CD8-positive, alpha-beta memory T cell (primary cell): Measurements from ENCODE around the gene MPDZ. TPM values are rescaled to one million over a fixed set of nuclear protein-coding genes. Genes with fewer than 3 reads are reported as not detected.

Experiments used
- CTCF ChIA-PET: fragments of 350-600 bp; sonication (Branson Sonifier 250); formaldehyde crosslinking; loops from one replicate; lab custom pipeline; 2021; ENCODE audit warnings: antibody characterized with exemption; lab: Charles Lee
- POLR2A ChIA-PET: fragments of 350-600 bp; sonication (Branson Sonifier 250); formaldehyde crosslinking; loops from one replicate; lab custom pipeline; 2021; ENCODE audit warnings: antibody characterized with exemption; lab: Charles Lee
- DNase-seq, 5 donors: peaks; one replicate each; pipeline versions ENCODE4 v3.0.0 to v3.0.0-alpha.2; 2020 to 2022; ENCODE audit warnings: mixed read lengths in 1 of 5
- H3K27ac ChIP-seq: one replicate; pipeline ENCODE4 v1.7.0; 2013; ENCODE audit warnings: low read depth, mild to moderate bottlenecking, low read length, moderate library complexity
- H3K27me3 ChIP-seq: 2 replicates; pipeline ENCODE4 v1.7.0; 2013; ENCODE audit warnings: low read length, mild to moderate bottlenecking; ENCODE audit not compliant: insufficient read depth, poor library complexity, severe bottlenecking
- H3K36me3 ChIP-seq: 2 replicates; pipeline ENCODE4 v1.7.0; 2013; ENCODE audit warnings: mild to moderate bottlenecking, low read length, moderate library complexity; ENCODE audit not compliant: insufficient read depth
- H3K4me1 ChIP-seq: 2 replicates; pipeline ENCODE4 v1.7.0; 2013; ENCODE audit warnings: mild to moderate bottlenecking, low read length, moderate library complexity; ENCODE audit not compliant: insufficient read depth
- H3K4me3 ChIP-seq: 2 replicates; pipeline ENCODE4 v1.7.0; 2013; ENCODE audit warnings: mild to moderate bottlenecking, low read length
- H3K9me3 ChIP-seq: 2 replicates; pipeline ENCODE4 v1.7.0; 2013; ENCODE audit warnings: mild to moderate bottlenecking, low read length
- H3K27ac Mint-ChIP-seq, 8 donors: one replicate each; pipeline ENCODE4 v1.8.0; 2020 to 2021; ENCODE audit warnings: mixed read lengths in 8 of 8, mild to moderate bottlenecking in 6 of 8, inconsistent platforms in 3 of 8, moderate library complexity in 3 of 8
- H3K27me3 Mint-ChIP-seq, 2 donors: one replicate each; pipeline ENCODE4 v1.8.0; 2020 to 2021; ENCODE audit warnings: mixed read lengths in 2 of 2, mild to moderate bottlenecking in 1 of 2, moderate library complexity in 1 of 2
- H3K36me3 Mint-ChIP-seq, 3 donors: one replicate each; pipeline ENCODE4 v1.8.0; 2020 to 2021; ENCODE audit warnings: mixed read lengths in 3 of 3, inconsistent platforms in 1 of 3, mild to moderate bottlenecking in 1 of 3
- H3K4me1 Mint-ChIP-seq, 3 donors: one replicate each; pipeline ENCODE4 v1.8.0; 2020 to 2021; ENCODE audit warnings: mixed read lengths in 3 of 3, inconsistent platforms in 1 of 3, mild to moderate bottlenecking in 1 of 3
- H3K4me3 Mint-ChIP-seq, 7 donors: one replicate each; pipeline ENCODE4 v1.8.0; 2020 to 2021; ENCODE audit warnings: mixed read lengths in 7 of 7, mild to moderate bottlenecking in 6 of 7, moderate library complexity in 4 of 7, inconsistent platforms in 2 of 7
- H3K9me3 Mint-ChIP-seq, 5 donors: one replicate each; pipeline ENCODE4 v1.8.0; 2020 to 2022; ENCODE audit warnings: mixed read lengths in 5 of 5, mild to moderate bottlenecking in 3 of 5, moderate library complexity in 2 of 5, inconsistent platforms in 1 of 5
- polyA plus RNA-seq: library from polyadenylated mRNA; unstranded; fragments of 300-500 nt; fragmentation: Illumina TruSeq; gene quantifications from one replicate; pipeline ENCODE4 v1.2.3, GENCODE V29; 2021
- total RNA-seq, 2 experiments: library from RNA; stranded (reverse); gene quantifications; one replicate each; pipeline ENCODE4 v1.2.3, GENCODE V29; 2021

MPDZ gene
- total and polyA plus RNA-seq, 3 experiments from 2014 or later: not detected

DNA sequence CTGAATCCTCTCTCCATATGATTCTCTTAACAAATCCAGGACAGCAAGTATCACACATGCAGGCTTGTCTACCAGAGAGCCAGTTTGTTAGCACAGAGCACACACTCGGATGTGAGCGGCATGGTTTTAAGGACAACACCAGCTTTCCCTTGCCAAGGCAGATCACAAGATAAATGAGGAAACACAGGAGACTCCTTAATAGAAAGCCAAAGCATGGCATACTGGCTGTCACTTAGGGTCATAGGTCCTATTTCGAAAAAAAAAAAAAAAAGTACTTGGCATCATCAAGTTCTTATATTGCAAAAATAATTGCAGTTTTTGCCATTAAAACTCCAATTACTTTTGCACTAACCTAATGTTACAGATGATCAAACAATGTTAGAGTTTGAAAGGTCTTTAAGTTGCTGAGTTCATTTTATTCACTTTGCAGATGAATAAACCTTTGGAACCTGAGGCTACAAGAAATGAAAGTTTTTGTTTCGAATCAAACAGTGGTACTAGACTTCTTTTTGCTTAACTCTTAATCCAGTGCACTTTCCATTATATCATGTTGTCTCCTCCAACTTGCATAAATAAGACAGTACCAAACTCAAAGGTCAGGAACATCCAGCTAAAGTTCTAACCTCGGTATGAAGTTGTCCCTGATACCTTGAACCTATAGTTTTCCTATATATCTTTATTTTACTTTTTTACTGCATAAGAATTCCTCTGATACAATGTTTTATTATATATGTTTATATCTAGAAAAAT, 138.5 kb downstream of the MPDZ start:
- Mint-ChIP-seq H3K4me1 (no peaks in the 10 kb centered on the region), H3K36me3 (no peaks in the 10 kb centered on the region), H3K9me3 (peaks cover 0 to 36% (median 17%) of the 10 kb centered on the region in 5 donors), H3K27ac (no peak overlapping the region), H3K4me3 (no peak overlapping the region), H3K27me3 (no peaks in the 10 kb centered on the region)
- DNase-seq: no peak
- CTCF ChIA-PET: no interaction called here
- POLR2A ChIA-PET: no interaction called here
- Histone ChIP-seq H3K4me1 (no peaks in the 10 kb centered on the region), H3K36me3 (no peaks in the 10 kb centered on the region), H3K9me3 (no peaks in the 10 kb centered on the region), H3K27me3 (no peaks in the 10 kb centered on the region), H3K4me3 (no peak overlapping the region), H3K27ac (no peak overlapping the region)

DNA sequence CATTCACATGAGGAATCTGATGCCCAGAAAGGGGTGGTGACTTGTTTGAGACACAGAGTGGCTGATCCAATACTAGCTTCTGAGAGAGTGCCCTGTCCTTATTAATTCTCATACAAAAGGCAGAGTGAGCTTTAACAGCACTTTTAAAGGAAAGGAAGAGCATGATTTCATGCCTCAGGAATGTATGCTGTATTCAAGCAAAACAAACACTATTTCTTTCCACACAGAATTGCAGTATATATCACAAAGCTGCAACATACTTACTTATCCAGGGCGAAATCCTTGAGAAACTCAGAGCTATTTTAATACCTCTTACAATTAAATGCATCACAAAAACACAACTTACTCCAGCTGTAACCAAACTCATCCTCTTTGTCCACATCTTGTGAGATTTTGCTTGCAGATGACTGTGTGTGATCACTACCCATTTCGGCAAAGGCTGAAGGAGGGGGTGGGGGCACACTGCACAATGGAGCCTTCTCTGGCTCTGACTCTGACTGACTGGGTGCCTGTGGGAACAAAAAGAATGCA, 139.8 kb downstream of the MPDZ start:
- Histone ChIP-seq H3K27me3 (no peaks in the 10 kb centered on the region), H3K36me3 (no peaks in the 10 kb centered on the region), H3K4me1 (no peaks in the 10 kb centered on the region), H3K27ac (no peak overlapping the region), H3K4me3 (no peak overlapping the region), H3K9me3 (no peaks in the 10 kb centered on the region)
- Mint-ChIP-seq H3K4me3 (no peak overlapping the region), H3K4me1 (no peaks in the 10 kb centered on the region), H3K27me3 (peaks cover 0 to 2% of the 10 kb centered on the region in 2 donors), H3K27ac (no peak overlapping the region), H3K36me3 (no peaks in the 10 kb centered on the region), H3K9me3 (peaks cover 0 to 33% (median 16%) of the 10 kb centered on the region in 5 donors)
- POLR2A ChIA-PET: no interaction called here
- CTCF ChIA-PET: no interaction called here
- DNase-seq: no peak

- H3K4me1 ChIP-seq: no peaks in the 10 kb centered on the region
- H3K9me3 ChIP-seq: no peaks in the 10 kb centered on the region
- no peak overlapping the region for H3K27ac ChIP-seq
- ChIA-PET CTCF (no interaction called here), POLR2A (no interaction called here)
- no peak for DNase-seq
- H3K27me3 Mint-ChIP-seq: peaks cover 0 to 2% of the 10 kb centered on the region in 2 donors
- H3K4me1 Mint-ChIP-seq: no peaks in the 10 kb centered on the region
- no peak overlapping the region for H3K4me3 ChIP-seq
- H3K36me3 ChIP-seq: no peaks in the 10 kb centered on the region
- H3K36me3 Mint-ChIP-seq: no peaks in the 10 kb centered on the region
- H3K4me3 Mint-ChIP-seq: no peak overlapping the region
- H3K27ac Mint-ChIP-seq: no peak overlapping the region
- peaks cover 0 to 25% (median 15%) of the 10 kb centered on the region in 5 donors for H3K9me3 Mint-ChIP-seq
- no peaks in the 10 kb centered on the region for H3K27me3 ChIP-seq
These were observed 142.1 kb downstream of the MPDZ start for GRCh38 chr9:13137426-13137825.

DNA sequence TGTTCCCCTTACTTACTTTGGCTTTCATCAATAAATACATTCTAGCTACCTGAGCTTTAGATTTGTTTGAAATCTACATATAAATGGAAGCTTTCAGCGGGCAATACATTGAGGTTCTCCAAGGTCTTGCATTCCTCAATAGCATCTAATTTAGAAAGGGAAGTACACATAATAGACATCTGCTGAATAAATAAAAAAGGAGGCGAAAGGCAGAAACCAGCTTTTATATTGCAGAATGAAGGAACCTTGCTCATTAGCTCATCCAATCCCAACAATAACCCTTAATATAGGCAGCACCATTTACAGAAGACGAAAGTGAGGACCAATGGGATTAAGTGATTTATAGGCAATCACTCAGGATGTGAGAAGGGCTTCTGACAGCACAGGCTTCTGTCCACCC, 147.5 kb downstream of the MPDZ start:
- Histone ChIP-seq H3K27me3 (no peaks in the 10 kb centered on the region), H3K9me3 (no peaks in the 10 kb centered on the region), H3K4me3 (no peak overlapping the region), H3K27ac (no peak overlapping the region), H3K4me1 (no peaks in the 10 kb centered on the region), H3K36me3 (no peaks in the 10 kb centered on the region)
- no peak overlapping the region for H3K4me3 Mint-ChIP-seq
- POLR2A ChIA-PET: no interaction called here
- H3K27me3 Mint-ChIP-seq: peaks cover 0 to 2% of the 10 kb centered on the region in 2 donors
- H3K36me3 Mint-ChIP-seq: no peaks in the 10 kb centered on the region
- no peaks in the 10 kb centered on the region for H3K4me1 Mint-ChIP-seq
- H3K9me3 Mint-ChIP-seq: peaks cover 0 to 22% (median 12%) of the 10 kb centered on the region in 5 donors
- DNase-seq: no peak
- H3K27ac Mint-ChIP-seq: no peak overlapping the region
- CTCF ChIA-PET: no interaction called here

DNA sequence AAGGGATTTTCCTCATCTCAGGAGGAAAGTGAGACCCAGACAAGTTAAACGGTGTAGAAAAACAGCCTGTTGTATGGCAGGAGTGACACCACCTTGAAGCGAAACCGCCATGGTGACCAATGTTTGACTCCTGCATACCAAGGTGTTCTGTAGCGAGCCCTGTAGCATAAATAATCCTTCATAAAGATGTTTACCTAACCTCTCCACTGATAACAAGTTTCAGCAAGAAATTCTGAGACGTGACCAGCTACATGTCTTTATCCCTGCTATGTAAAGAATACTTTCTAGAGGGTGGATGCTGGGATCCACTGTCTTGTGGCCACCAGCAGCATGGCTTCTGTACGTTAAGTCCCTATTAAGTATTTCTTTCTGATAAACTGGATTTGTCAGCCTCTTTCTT, 148.1 kb downstream of the MPDZ start:
- POLR2A ChIA-PET: no interaction called here
- no peak overlapping the region for H3K27ac ChIP-seq
- no peaks in the 10 kb centered on the region for H3K4me1 Mint-ChIP-seq
- no peaks in the 10 kb centered on the region for H3K9me3 ChIP-seq
- no peak for DNase-seq
- no peaks in the 10 kb centered on the region for H3K4me1 ChIP-seq
- H3K36me3 ChIP-seq: no peaks in the 10 kb centered on the region
- H3K27ac Mint-ChIP-seq: no peak overlapping the region
- no peaks in the 10 kb centered on the region for H3K27me3 ChIP-seq
- H3K9me3 Mint-ChIP-seq: peaks cover 2 to 27% (median 12%) of the 10 kb centered on the region in 5 donors
- no peak overlapping the region for H3K4me3 ChIP-seq
- H3K36me3 Mint-ChIP-seq: no peaks in the 10 kb centered on the region
- peaks cover 0 to 2% of the 10 kb centered on the region in 2 donors for H3K27me3 Mint-ChIP-seq
- H3K4me3 Mint-ChIP-seq: no peak overlapping the region
- CTCF ChIA-PET: no interaction called here

GRCh38 chr9:13128266-13128860, 151.1 kb downstream of the MPDZ start:
- Histone ChIP-seq H3K4me3 (no peak overlapping the region), H3K36me3 (no peaks in the 10 kb centered on the region), H3K27ac (no peak overlapping the region), H3K27me3 (no peaks in the 10 kb centered on the region), H3K4me1 (no peaks in the 10 kb centered on the region), H3K9me3 (no peaks in the 10 kb centered on the region)
- H3K4me1 Mint-ChIP-seq: no peaks in the 10 kb centered on the region
- H3K36me3 Mint-ChIP-seq: no peaks in the 10 kb centered on the region
- ChIA-PET POLR2A (no interaction called here), CTCF (no interaction called here)
- no peak overlapping the region for H3K4me3 Mint-ChIP-seq
- no peak for DNase-seq
- H3K9me3 Mint-ChIP-seq: peaks cover 2 to 26% (median 6%) of the 10 kb centered on the region in 5 donors
- H3K27me3 Mint-ChIP-seq: no peaks in the 10 kb centered on the region
- no peak overlapping the region for H3K27ac Mint-ChIP-seq

DNA sequence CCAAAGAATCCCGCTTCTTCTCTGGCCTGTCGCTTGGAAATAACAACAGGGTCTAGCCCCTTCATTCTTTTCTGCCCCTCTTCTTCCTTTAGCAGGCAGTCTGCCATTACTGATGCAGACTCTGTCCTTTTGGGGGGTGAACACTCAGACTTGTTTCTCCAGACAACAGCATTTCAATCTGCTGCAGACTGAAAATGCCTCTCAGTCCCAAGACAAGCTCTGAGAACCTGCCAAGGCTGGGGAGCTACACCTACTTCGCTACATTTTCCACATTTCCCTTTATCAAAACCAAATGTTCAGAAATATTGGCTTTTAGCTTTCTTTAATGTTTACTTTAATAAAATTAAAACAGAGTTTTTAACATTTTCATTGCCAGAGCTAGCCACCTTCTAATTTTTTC, 152.4 kb downstream of the MPDZ start:
- no peaks in the 10 kb centered on the region for H3K36me3 ChIP-seq
- no peaks in the 10 kb centered on the region for H3K9me3 ChIP-seq
- Mint-ChIP-seq H3K36me3 (no peaks in the 10 kb centered on the region), H3K27me3 (no peaks in the 10 kb centered on the region), H3K27ac (no peak overlapping the region), H3K4me3 (no peak overlapping the region), H3K9me3 (peaks cover 5 to 26% (median 11%) of the 10 kb centered on the region in 5 donors), H3K4me1 (no peaks in the 10 kb centered on the region)
- no peak overlapping the region for H3K4me3 ChIP-seq
- no peak for DNase-seq
- H3K27me3 ChIP-seq: no peaks in the 10 kb centered on the region
- H3K27ac ChIP-seq: no peak overlapping the region
- CTCF ChIA-PET: no interaction called here
- POLR2A ChIA-PET: no interaction called here
- no peaks in the 10 kb centered on the region for H3K4me1 ChIP-seq

DNA sequence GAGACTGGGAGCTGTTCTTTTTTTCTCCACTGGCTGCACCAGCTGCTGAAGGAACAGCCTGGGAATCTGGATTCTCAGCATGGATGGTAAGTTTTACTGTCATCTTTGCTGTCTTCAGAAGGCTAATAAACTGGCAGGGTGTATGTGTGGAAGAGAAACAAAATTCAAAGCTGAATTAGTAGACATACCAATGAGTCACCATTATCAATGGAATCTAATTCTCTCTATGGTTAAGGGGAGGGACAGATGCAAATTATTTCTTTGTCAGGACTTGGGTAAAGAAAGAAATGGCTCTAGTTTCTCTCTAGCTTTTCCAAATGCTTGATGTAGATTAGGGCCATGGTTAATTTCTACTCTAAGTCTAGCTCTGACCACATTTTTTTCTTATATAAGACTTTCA, 154.2 kb downstream of the MPDZ start:
- H3K27me3 ChIP-seq: no peaks in the 10 kb centered on the region
- H3K4me3 ChIP-seq: no peak overlapping the region
- H3K36me3 Mint-ChIP-seq: no peaks in the 10 kb centered on the region
- no peak overlapping the region for H3K27ac ChIP-seq
- no peaks in the 10 kb centered on the region for H3K27me3 Mint-ChIP-seq
- no peak overlapping the region for H3K4me3 Mint-ChIP-seq
- H3K27ac Mint-ChIP-seq: no peak overlapping the region
- no peaks in the 10 kb centered on the region for H3K4me1 ChIP-seq
- peaks cover 3 to 29% (median 13%) of the 10 kb centered on the region in 5 donors for H3K9me3 Mint-ChIP-seq
- no peaks in the 10 kb centered on the region for H3K36me3 ChIP-seq
- DNase-seq: no peak
- ChIA-PET POLR2A (no interaction called here), CTCF (no interaction called here)
- H3K4me1 Mint-ChIP-seq: no peaks in the 10 kb centered on the region
- H3K9me3 ChIP-seq: no peaks in the 10 kb centered on the region
